Type B pancreatic cell (in vitro differentiated cells): ENCODE data around the gene ITGA8. TPM values are rescaled to one million over a fixed set of nuclear protein-coding genes. Genes with fewer than 3 reads are reported as not detected.

Experiments used
- DNase-seq: peaks from one replicate; pipeline ENCODE4 v3.0.0; 2021; ENCODE audit warnings: mixed read lengths; ENCODE audit not compliant: unreplicated experiment; ENCODE audit errors: extremely low spot score
- H3K27ac Mint-ChIP-seq: 2 replicates; pipeline ENCODE4 v1.8.0; 2021; ENCODE audit warnings: mild to moderate bottlenecking, mixed read lengths
- H3K27me3 Mint-ChIP-seq: 2 replicates; pipeline ENCODE4 v1.8.0; 2021; ENCODE audit warnings: mixed read lengths
- H3K36me3 Mint-ChIP-seq: 2 replicates; pipeline ENCODE4 v1.8.0; 2021; ENCODE audit warnings: mixed read lengths
- H3K4me1 Mint-ChIP-seq: one replicate; pipeline ENCODE4 v1.8.0; 2021; ENCODE audit warnings: mixed read lengths; ENCODE audit not compliant: unreplicated experiment
- H3K4me3 Mint-ChIP-seq: 2 replicates; pipeline ENCODE4 v1.8.0; 2021; ENCODE audit warnings: mild to moderate bottlenecking, mixed read lengths
- H3K9me3 Mint-ChIP-seq: 2 replicates; pipeline ENCODE4 v1.8.0; 2021; ENCODE audit warnings: mixed read lengths
- CTCF ChIP-seq: fragments of 200-600 bp; sonication (generic); conservative IDR thresholded peaks from 2 replicates; pipeline ENCODE4 v1.5.0; 2021; ENCODE audit warnings: antibody characterized with exemption, mild to moderate bottlenecking
- total RNA-seq: library from RNA; stranded (reverse); gene quantifications from 2 replicates; pipeline ENCODE4 v1.2.1, GENCODE V29; 2021; ENCODE audit warnings: low replicate concordance

The ITGA8 gene
- total RNA-seq, 1 donor from 2014 or later = 10.1 TPM

GRCh38 chr10:15741581-15741980, 21.9 kb upstream of the ITGA8 start:
- Mint-ChIP-seq H3K36me3 (no peaks in the 10 kb centered on the region), H3K9me3 (no peaks in the 10 kb centered on the region), H3K27ac (no peak overlapping the region), H3K4me3 (no peak overlapping the region), H3K27me3 (peaks cover 4% of the 10 kb centered on the region), H3K4me1 (no peaks in the 10 kb centered on the region)
- DNase-seq = no peak
- no peak for TF ChIP-seq CTCF

GRCh38 chr10:15740261-15740660, 20.5 kb upstream of the ITGA8 start:
- no peak for DNase-seq
- no peak overlapping the region for H3K27ac Mint-ChIP-seq
- peaks cover 5% of the 10 kb centered on the region for H3K4me1 Mint-ChIP-seq
- H3K27me3 Mint-ChIP-seq = peaks cover 7% of the 10 kb centered on the region
- no peak overlapping the region for H3K4me3 Mint-ChIP-seq
- H3K36me3 Mint-ChIP-seq = no peaks in the 10 kb centered on the region
- H3K9me3 Mint-ChIP-seq = no peaks in the 10 kb centered on the region
- TF ChIP-seq CTCF = no peak

- no peaks in the 10 kb centered on the region for H3K36me3 Mint-ChIP-seq
- H3K27ac Mint-ChIP-seq = no peak overlapping the region
- H3K4me1 Mint-ChIP-seq = peaks cover 5% of the 10 kb centered on the region
- no peak for TF ChIP-seq CTCF
- no peak for DNase-seq
- H3K9me3 Mint-ChIP-seq = no peaks in the 10 kb centered on the region
- H3K27me3 Mint-ChIP-seq = peaks cover 5% of the 10 kb centered on the region
- H3K4me3 Mint-ChIP-seq = no peak overlapping the region
Measured at GRCh38 chr10:15739254-15739970, 19.7 kb upstream of the ITGA8 start.

GRCh38 chr10:15738270-15738925, 18.7 kb upstream of the ITGA8 start:
- Mint-ChIP-seq H3K27ac (no peak overlapping the region), H3K4me3 (no peak overlapping the region), H3K27me3 (peaks cover 3% of the 10 kb centered on the region), H3K36me3 (no peaks in the 10 kb centered on the region), H3K4me1 (peaks cover 5% of the 10 kb centered on the region), H3K9me3 (peaks cover 4% of the 10 kb centered on the region)
- DNase-seq = no peak
- TF ChIP-seq CTCF = no peak

GRCh38 chr10:15737656-15738055, 17.9 kb upstream of the ITGA8 start:
- no peaks in the 10 kb centered on the region for H3K36me3 Mint-ChIP-seq
- H3K9me3 Mint-ChIP-seq = peaks cover 4% of the 10 kb centered on the region
- DNase-seq = no peak
- H3K27me3 Mint-ChIP-seq = peaks cover 3% of the 10 kb centered on the region
- no peak overlapping the region for H3K27ac Mint-ChIP-seq
- H3K4me1 Mint-ChIP-seq = peaks cover 5% of the 10 kb centered on the region
- no peak overlapping the region for H3K4me3 Mint-ChIP-seq
- no peak for TF ChIP-seq CTCF
